Large intestine (tissue), 3 donors: ENCODE results near the gene CCR5. TPM values are rescaled to one million over a fixed set of nuclear protein-coding genes. Genes with fewer than 3 reads are reported as not detected.

Experiments used
- DNase-seq, 2 donors: peaks; one replicate each; pipeline versions ENCODE4 v3.0.0 to v3.0.0-alpha.2; 2013
- H3K27ac ChIP-seq: one replicate; pipeline ENCODE4 v1.5.1; 2013; ENCODE audit warnings: low read length
- H3K27me3 ChIP-seq: 2 replicates; pipeline ENCODE4 v1.6.1; 2013; ENCODE audit warnings: low read length; ENCODE audit not compliant: control insufficient read depth, insufficient read depth
- H3K36me3 ChIP-seq: 2 replicates; pipeline ENCODE4 v1.6.1; 2013; ENCODE audit warnings: low read length; ENCODE audit not compliant: control insufficient read depth, insufficient read depth
- H3K4me1 ChIP-seq: one replicate; pipeline ENCODE4 v1.6.1; 2013; ENCODE audit warnings: low read length; ENCODE audit not compliant: control insufficient read depth, insufficient read depth
- H3K4me3 ChIP-seq: one replicate; pipeline ENCODE4 v1.5.1; 2013; ENCODE audit warnings: low read length
- H3K9me3 ChIP-seq: one replicate; pipeline ENCODE4 v1.6.1; 2013; ENCODE audit warnings: mild to moderate bottlenecking, low read depth, low read length, moderate library complexity; ENCODE audit not compliant: control insufficient read depth
- WGBS: methylation state at CpG from one replicate; pipeline ENCODE4 v1.1.5; 2013; ENCODE audit warnings: low lambda C conversion rate; ENCODE audit not compliant: insufficient coverage; 5-methylcytosine and 5-hydroxymethylcytosine counted together
- polyA plus RNA-seq: library from polyadenylated mRNA; unstranded; fragments of 120-200 nt; gene quantifications from one replicate; pipeline ENCODE4 v1.2.1, GENCODE V29; 2013

CCR5 gene
- polyA plus RNA-seq, 1 donor, result 1.8 TPM

DNA sequence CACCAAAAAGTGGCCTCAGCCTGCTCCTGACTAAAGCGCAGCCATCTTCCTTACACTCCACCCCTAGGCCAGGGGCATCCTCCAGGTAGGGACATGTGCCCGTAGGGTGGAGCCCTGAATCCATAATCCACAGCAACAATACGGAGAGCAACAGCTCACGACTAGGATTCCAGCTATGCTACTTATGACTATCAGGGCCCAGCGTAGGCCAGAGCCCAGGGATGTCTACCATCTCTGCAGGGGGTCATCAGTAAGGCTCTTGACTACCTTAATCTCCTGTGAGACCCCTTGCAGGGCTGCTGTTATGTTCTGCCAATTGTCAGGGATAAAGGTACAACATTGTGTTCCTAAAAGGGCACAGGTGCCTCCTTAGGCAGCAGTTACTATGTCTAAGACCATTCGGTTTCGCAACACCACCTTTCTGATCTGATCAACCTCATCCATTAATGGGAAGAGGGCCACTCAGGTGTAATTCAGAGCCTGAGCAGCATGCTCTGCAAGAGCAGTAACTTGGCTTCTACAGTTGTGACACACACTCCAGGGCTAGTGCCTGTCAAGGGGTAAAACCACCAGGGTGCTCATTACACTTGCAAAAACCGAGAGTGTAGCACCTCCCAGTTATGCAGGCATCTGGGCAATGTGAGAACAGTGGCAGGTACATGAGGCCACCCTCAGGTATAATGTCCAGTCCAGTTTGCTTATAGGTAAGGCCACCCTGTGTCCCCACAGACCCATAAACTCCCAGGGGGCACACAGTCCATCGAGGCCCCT lies 47.3 kb downstream of the CCR5 start:
- no peak overlapping the region for H3K4me3 ChIP-seq
- H3K27me3 ChIP-seq, result no peaks in the 10 kb centered on the region
- no peaks in the 10 kb centered on the region for H3K36me3 ChIP-seq
- WGBS, result no CpG with 5 or more reads among the region's 9 CpGs
- peaks cover 21% of the 10 kb centered on the region for H3K4me1 ChIP-seq
- DNase-seq, result no peak
- no peak overlapping the region for H3K27ac ChIP-seq
- H3K9me3 ChIP-seq, result no peaks in the 10 kb centered on the region

- Histone ChIP-seq H3K27ac (no peak overlapping the region), H3K27me3 (no peaks in the 10 kb centered on the region), H3K9me3 (no peaks in the 10 kb centered on the region), H3K36me3 (no peaks in the 10 kb centered on the region), H3K4me1 (peaks cover 21% of the 10 kb centered on the region), H3K4me3 (no peak overlapping the region)
- whole genome bisulfite sequencing, result no CpG with 5 or more reads among the region's 4 CpGs
- DNase-seq, result no peak
Measured at GRCh38 chr3:46419816-46420215, 49.1 kb downstream of the CCR5 start.

DNA sequence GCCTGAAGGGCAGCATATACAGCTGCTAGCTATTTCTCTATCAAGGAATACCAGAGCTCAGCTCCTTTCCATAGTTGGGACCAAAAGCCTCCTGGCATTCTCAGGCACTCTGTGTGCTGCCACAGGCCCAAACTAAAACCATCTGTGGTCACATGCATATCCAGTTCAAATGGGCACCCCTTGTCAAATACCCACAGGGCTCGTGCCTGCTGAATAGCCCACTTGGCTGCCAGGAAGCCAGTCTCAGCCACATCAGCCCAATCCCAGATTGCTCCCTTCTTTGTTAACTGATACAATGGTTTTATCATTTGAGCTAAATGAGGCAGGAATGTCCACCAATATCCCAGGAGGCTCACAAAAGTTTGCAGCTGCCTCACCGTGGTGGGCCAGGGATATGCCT lies 50.2 kb downstream of the CCR5 start:
- WGBS, result no CpG with 5 or more reads among the region's 2 CpGs
- no peak for DNase-seq
- no peaks in the 10 kb centered on the region for H3K36me3 ChIP-seq
- H3K9me3 ChIP-seq, result no peaks in the 10 kb centered on the region
- H3K27ac ChIP-seq, result no peak overlapping the region
- peaks cover 13% of the 10 kb centered on the region for H3K4me1 ChIP-seq
- no peaks in the 10 kb centered on the region for H3K27me3 ChIP-seq
- H3K4me3 ChIP-seq, result no peak overlapping the region

DNA sequence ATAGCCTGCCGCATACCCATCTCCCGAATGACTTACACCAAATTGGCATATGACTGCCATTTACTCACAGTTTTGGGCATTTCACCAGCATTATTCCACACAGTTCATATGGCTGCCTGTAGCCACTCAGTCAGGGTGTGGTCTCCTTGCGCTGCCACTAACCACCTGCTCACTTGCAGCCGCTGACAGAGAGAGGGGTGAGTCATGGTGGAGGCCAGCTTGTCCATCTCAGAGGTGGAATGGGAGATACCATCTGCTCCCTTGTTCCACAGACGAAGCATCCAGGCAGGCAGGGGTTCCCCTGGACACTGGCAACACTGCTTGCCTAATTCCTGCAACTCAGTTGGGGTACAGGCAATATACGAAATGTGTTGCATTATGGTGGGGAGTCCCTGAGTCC lies 51.9 kb downstream of the CCR5 start:
- DNase-seq, result peak in 1 of 2 donors; percentile 45
- H3K27ac ChIP-seq, result no peak overlapping the region
- H3K36me3 ChIP-seq, result no peaks in the 10 kb centered on the region
- WGBS, result no CpG with 5 or more reads among the region's 6 CpGs
- no peak overlapping the region for H3K4me3 ChIP-seq
- H3K9me3 ChIP-seq, result no peaks in the 10 kb centered on the region
- no peaks in the 10 kb centered on the region for H3K27me3 ChIP-seq
- H3K4me1 ChIP-seq, result peaks cover 7% of the 10 kb centered on the region

DNA sequence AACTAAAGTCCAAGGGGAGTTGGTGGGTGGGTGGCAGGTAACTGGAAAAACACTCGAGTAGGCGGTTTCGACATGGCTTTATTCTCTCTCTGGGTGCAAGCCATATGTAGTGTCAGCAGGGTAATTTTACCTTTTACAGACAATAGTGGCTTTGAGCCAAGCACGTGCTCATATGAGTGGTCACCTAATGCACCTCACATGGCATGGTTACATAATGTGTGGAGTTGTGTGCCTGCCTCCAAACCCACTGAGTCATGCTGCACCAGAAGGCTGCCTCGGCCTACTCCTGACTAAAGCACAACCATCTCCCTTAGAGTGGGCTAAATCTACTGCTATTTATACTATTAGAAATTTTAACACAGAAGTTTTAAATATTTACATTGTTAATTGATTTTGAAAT lies 52.8 kb downstream of the CCR5 start:
- 100% methylated on average over 1 of the region's 5 CpGs for WGBS

More for the DNA sequence above, 52.8 kb downstream of the CCR5 start:
- Histone ChIP-seq H3K27me3 (no peaks in the 10 kb centered on the region), H3K9me3 (no peaks in the 10 kb centered on the region), H3K27ac (no peak overlapping the region), H3K4me3 (no peak overlapping the region), H3K36me3 (no peaks in the 10 kb centered on the region), H3K4me1 (peaks cover 17% of the 10 kb centered on the region)
- no peak for DNase-seq

Other genes starting within 250 kb of the CCR5 start
- gene CCR1, start 162.6 kb upstream of the CCR5 start, polyA plus RNA-seq, result 3.4 TPM
- gene CCR3, start 128.5 kb upstream of the CCR5 start, polyA plus RNA-seq, result 0.15 TPM
- gene CCR2, start 16.8 kb upstream of the CCR5 start, polyA plus RNA-seq, result 1.3 TPM
- gene CCRL2, start 36.3 kb downstream of the CCR5 start, polyA plus RNA-seq, result 11.3 TPM
- gene LTF, start 94.0 kb downstream of the CCR5 start, polyA plus RNA-seq, result 2.6 TPM
- not detected for gene RTP3, start 127.0 kb downstream of the CCR5 start, polyA plus RNA-seq
- 0.72 TPM for gene LRRC2, start 195.4 kb downstream of the CCR5 start, polyA plus RNA-seq
- not detected for gene FAM240A, start 241.6 kb downstream of the CCR5 start, polyA plus RNA-seq